Activated CD4-positive, alpha-beta T cell treated with anti-CD3 and anti-CD28 coated beads, Interleukin-2, amount 50 U/mL, for 1 hour (primary cell): Measurements from ENCODE around the gene RNLS.
"Not testable (repeated sequence)": the region's sequence is repeated elsewhere in the genome, so short reads cannot be mapped to it uniquely, and the experiment has no call there.

Experiments
- DNase-seq: peaks from one replicate; pipeline ENCODE4 v3.0.0-alpha.2; 2020

Gene RNLS

DNA sequence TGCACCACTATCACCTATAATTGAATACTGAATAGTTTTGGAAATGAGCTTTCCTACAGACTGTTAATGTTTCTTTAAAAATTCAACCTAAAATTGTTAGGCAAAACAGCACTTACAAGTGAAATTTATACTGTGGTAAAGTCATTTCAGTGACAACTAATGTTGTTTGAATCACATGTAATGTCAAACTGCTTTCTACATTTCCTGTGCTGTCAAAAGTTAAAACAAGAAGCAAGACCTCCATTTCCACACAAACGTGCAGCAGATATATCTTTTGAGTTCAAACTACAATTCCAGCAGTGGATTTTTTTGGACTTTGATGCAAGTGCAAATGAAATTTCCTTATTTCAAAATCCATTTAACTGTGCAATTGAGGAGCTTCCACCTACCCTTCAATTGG lies 199.8 kb downstream of the RNLS start:
- DNase-seq, result no peak

DNA sequence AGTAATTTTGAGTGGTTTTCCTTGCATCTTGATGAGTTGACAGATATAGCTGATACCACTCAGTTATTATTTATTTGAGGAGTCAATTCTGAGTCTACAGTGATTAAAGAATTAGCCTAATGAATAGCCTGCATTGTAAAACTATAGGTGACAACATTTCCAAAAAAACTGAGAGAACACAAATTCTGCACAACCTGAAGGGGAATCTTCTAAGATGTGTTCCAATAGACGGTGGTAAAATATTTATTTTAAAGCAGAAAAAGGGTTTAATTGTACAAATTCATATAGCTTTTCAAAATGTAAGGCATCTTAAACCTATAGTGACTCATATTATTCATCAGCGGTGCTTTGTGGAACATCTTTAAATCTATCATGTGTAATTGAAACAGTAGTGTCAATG lies 200.4 kb downstream of the RNLS start:
- DNase-seq, result no peak

DNA sequence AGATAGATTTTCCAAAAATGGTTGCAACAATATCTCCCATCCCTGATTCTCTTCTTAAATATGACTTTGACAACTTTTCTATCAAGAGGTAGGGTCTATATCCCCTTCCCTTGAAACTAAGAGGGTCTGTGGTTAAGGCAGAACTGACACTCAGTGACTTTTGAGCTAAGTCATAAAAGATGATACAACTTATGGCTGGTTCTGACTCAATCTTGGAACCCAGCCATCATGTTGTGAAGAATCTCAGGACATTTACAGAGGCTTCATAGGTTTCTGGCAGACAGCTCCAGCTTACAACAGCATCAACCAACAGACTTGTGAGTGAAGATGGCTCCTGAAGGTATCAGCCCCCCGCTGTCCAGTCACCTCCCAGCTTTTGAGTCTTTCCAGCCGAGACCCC lies 203.5 kb downstream of the RNLS start:
- no peak for DNase-seq

DNA sequence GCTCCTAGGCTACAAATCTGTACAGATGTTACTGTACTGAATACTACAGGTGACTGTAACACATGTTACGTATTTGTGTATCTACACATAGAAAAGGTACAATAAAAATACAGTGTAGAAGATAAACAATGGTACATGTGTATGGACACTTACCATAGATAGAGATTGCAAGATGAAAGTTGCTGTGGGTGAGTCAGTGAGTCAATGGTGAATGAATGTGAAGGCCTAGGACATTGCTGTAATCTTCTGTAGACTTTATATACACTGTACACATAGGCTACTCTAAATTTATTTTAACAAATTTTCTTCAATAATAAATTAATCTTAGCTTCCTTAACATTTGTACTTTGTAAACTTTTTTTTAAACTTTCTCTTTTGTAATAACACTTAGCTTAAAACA lies 205.6 kb downstream of the RNLS start:
- no peak for DNase-seq

DNA sequence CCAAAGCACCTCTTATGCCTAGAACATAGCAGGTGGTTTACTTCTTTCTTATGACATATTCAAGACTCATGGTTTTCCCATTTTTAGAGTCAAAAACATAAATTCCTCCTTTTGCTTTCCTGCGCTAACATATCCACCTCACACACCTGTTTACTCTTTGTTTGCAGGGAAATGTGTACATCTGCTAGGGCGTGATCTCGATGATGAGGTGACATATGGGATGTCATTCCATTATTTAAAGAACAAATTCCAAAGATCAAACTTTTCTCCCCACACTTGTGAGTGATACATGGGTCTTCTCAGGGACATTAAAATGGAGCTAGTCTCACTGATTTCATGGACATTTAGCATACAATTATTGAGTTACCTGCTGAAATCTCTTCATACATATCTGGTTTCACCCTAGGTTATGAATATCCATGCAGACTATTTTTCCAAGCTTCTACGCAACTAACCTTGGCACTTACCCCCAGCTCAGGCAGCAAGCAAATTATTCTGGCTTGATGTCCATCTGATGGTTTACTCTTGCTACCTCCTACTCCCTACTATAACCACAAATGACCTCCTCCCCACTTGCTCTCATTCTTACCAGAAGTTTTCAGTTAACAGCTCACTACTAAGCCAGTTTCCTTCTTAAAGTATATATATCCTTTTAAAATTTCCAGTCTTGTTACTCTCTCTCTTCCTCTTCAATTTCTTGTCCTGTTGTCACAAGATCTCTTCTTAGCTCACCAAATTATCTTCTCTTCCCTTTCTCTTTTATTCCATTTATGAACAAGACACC lies 208.5 kb downstream of the RNLS start:
- DNase-seq, result no peak

DNA sequence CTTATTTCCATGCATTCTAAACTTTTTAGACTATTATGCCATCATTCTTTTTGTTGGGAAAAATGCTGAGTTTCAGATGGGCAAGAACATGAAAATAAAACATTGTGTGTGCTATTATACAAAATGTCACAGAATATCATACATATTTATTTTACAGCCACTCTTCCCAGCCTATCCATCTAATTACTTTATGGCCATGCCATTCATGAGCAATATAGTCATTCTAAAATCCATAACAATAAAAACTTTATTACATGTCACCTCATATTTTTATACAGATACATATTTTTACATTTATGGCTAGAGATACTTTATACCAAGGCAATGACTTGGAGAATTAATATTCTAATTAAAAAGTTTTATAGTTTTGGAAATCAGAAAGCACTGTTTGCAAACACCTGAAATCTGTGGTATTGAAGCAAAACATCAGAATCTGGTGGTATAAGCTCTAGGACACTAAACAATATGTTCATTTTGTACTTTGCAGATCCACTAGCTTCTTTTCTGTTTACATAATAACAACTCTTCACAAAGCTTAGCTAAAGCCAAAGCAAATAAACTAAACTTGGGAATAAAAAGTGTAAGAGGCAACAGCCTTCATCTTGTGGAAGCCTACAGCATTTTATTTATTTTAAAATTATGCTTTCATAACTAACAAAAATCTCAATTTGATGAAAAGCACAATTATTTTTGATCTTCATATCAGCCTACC lies 210.1 kb downstream of the RNLS start:
- no peak for DNase-seq

DNA sequence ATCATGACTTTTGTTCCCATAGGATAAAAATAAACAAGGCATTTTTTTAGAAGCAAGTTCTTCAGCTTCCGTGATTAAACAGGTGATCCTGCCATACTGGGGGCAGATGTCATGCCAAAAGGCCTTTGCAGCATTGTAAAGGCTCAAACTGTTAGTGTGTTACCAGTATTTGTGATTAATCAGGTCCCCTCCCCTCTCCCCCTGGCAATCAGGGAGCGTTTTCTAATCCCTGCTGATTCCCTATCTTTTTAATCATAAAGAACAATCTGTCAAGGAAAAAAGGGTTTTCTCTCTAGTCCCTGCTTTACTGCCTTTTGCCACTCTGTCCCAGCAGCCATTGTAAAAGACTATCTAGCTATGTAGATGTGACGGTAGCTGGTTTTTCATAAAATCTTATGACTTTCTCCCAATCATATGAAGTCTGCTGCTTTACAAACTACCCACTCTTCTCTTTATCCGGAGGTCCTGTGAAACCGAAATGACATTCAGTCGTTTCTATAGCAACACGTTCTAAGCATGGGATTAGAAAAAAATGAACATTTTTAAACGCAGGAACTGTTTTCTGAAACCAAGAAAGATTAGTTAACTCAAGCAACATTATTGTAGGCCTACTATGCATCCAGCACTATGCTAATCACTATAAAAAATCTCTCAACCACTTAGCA lies 210.9 kb downstream of the RNLS start:
- DNase-seq, result no peak

DNA sequence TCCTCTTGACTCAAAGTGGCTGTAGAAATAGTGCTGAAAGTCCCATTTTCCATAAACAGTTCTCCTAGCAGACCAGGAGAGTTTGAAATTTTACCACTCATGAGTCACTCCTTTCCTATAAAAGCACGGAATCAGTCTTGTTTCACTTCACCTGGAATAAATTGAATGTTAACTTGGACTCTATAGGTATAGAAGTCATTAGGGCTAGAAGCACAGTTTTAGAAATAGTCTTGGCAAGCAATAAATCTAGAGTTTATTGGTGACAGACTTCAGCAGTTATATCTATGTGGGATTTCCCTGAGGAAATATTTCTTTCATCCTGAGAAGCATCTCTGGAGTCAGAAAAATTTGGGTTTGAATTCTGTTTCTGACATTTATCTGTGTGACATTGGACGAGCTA lies 212.4 kb downstream of the RNLS start:
- DNase-seq, result no peak

DNA sequence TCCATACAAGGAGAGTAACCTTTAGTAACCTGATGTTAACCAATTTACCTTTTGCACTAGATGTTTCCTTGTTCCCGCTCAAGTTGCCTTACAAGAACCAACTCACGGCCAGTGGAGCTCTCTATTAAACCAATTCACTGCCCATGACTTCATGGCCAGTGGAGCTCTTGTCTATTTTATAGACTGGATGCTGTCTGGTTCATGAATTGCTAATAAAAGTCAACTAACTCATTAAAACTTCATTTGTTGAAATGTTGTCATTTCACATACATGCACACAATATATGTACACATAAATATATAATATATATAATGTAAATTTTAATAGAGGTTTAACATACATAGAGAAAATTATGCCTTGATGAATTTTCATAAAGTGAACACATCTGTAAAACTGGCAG lies 216.3 kb downstream of the RNLS start:
- DNase-seq, result no peak

DNA sequence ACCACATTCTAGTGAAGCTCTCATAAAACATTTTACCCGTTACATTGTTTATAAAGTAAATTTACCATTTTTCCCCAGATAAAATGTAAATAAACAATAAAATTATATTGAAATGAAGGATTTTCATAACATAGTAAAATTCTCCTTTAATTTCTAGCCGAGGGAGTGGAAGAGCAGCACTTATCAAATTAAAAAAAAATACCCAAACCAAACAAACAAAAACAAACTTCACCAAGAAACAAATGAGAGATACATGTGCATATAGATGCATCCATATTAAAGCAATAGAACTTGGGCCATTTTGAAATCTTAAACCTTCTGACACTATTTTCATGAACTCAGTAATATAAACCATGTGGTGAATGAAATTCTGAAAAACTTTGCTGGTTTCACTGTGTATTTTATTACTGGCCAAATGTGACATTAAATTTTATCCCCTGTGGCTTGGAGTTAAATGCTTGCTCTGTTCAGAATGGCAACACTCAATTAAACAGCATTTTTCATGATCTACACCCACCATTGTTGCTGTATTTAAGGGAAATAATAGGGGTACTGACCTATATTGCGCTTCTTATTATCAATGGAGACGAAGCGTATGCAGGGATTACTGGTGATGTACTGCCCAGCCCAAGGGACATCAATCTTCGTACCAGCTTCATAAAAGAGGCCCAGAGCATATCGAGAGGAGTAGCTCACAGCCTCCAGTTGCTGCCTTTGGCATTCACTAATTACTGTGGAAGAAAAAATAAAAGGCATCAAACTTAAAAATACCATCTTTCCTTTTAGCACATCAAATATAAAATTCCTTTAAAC lies 220.9 kb downstream of the RNLS start:
- DNase-seq, result no peak

DNA sequence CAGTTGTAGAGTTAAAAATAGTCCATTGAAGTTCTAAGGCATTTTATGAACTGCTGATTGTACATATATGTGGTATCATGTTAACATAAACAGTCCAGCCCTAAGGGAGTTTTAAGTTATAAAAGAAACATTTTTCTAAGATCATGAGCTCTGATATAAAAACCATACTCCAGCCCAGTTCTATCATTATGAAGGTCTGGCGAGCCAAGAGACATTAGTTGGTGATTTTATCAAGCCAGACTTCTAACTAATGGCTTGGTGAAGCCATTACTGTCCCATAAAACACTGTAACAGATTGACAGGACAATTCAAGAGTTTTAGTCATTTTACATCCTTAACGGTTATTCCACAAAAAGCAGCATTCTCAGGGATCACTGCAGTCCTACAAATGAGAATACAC lies 221.6 kb downstream of the RNLS start:
- no peak for DNase-seq

DNA sequence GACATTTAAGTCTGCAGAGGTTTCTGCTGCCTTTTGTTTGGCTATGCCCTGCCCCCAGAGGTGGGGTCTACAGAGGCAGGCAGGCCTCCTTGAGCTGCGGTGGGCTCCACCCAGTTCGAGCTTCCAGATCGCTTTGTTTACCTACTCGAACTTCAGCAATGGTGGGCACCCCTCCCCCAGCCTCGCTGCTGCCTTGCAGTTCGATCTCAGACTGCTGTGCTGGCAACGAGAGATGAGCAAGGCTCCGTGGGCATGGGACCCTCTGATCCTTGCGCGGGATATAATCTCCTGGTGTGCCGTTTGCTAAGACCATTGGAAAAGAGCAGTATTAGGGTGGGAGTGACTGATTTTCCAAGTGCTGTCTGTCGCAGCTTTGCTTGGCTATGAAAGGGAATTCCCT lies 227.4 kb downstream of the RNLS start:
- DNase-seq, result not testable (repeated sequence)

DNA sequence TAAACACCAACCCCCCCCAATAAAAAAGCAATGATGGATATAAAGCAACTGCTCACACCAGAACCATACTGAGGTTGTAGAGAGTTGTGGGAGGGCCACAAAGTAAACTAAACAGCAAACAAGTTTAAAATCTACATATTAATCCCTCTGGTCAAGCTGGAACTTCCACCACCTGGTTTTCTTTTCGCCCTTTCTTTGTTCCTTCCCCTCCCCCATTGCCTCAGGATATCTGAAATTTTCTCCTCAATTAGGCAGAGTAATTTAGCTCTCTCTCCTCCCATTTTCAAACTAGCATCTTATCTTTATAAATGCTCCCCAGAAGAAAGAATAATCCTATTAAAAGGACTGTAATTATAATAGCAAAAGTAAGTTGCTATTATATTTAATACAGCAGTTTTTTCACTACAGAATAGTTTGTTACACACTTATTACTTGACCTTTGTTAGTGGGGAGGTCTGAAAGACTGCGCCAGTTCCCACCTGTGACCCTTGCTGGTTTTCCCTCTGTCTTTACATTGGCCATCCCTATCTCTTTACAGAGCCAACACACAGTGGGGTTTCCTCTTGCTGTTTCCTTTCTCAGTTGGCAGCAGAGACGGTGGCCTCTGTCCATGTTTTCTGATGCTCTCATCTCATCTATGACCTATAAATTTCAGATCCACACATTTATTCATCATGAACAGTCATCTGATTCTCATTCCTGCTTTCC lies 235.4 kb downstream of the RNLS start:
- no peak for DNase-seq

DNA sequence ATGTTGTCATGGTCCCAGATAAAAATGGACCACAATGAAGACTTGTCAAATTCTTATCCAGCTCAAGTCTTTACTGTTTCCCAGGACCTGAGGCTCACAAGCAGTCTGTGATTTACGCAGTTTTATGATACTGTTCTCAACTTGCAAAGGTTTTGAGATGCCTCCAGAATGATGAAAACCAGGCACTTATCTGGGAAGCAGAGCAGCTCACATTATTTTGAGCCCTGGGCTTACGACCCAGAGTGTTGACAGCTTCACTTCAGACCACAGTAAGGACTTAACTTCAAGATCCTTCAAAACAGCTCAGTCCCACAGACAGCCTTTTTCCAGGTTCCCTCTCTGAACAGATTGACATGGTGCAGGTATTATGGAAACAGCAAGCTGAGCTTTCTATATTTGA lies 236.1 kb downstream of the RNLS start:
- DNase-seq, result no peak

DNA sequence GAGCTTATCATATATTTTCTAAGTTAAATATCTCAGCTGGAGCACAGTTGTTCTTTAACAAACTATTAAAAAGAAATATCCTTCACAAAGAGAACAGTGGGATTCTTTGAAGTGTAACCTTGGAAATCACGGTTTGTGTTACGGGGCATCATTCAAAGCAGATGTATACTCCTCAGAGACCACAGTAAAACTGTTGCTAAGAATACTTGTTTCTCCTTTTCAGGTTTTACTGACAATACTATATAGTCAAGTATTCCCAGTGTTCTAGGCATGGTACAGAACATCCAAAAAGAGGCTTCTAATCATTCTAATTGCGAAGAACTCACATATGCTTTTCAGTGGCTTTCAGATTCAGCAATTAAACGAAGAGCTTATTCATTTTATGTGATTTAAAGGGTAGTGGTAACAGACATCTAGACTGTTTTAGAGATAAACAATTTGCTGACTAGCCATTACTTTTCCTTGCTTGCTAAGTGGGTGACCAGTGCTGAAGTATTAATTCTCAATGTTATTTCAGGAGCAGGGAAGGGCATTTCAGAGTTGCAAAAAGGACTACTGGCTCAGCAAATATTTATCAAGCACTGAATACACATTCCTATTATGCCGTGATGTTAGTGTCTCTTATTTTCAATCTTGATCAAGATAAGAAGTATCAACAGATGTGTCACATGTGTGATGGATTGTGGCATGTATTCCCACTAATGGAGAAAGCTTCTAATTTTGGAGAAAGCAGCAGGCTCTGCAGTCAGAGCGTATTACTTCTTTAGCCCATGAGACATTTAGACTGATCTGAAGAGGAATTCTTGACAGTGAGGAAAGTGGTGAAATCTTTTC lies 236.8 kb downstream of the RNLS start:
- no peak for DNase-seq

DNA sequence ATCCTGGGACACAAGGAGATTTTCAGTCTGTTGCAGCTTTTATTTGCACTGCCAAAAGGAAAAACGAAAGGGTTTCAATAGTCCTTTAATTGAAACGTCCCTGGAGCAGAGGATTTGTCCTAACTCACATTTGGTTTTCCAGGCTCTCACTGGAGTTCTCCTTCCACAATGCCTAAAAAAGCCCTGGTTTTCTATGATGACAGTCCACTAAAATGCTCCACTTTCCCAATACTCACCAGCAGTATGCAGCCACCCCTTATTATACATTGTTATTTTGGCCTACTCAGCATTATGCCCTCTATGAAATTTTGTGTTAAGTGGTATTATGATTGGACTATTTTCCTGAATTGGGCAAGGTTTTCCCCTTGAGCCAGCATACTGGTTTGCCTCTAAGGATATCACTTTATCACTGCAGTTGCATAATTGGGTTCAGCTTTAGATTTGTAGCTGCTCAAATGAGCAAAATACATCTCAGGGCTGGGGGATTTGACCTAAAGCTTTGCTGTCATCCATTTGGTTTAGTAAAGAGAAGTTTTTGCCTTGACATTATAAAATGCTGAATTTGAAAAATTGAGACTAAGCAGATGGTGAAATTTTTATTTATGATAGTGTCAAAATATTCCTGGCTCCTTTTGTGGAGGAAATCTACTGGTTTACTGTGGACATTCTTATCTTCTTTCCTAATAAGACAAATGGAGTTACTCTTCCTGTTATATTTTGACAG lies 239.2 kb downstream of the RNLS start:
- DNase-seq, result no peak

DNA sequence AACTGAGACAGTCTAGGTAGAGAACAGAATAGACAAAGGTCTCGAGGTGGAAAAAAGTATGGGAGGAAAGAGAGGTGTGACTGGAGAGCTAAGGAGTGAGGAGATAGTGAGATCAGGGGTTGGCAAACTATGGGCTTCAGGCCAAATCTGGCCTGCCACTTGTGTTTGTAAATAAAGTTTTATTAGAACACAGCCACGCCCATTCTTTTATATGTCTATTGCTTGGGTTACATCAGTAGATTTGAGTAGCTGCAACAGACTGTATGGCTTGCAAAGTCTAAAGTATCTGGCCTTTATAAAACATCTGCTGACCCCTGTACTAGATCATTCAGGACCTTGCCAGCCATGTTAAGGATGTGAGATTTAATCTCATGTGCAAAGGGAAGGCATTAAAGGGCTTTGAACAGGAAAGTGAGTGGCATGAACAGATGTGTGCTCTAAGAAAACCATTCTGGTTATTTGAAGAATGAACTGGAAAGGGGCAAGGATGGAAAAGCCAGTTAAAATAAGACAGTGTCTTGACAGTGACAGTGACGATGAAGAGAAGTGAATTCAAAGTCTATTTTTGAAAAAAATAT lies 240.3 kb downstream of the RNLS start:
- no peak for DNase-seq

DNA sequence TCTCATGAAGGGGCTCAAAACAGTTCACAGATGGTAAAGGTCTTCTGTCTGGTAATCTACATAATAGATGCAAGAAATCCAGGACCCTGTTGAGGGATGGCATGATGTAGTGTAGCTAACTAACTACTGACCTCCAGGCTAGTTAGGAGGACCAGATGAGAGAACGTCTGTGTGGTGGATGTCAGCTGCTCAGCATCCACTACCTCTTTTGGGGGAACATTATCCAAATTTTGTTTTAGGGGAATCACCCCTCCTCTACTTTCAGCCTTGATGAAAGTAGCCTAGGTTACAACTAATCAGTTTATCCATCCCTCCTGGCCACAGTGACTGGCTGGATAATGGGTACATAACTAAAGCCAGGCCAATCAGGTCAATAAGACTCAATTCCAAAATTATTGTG lies 246.0 kb downstream of the RNLS start:
- DNase-seq, result no peak

DNA sequence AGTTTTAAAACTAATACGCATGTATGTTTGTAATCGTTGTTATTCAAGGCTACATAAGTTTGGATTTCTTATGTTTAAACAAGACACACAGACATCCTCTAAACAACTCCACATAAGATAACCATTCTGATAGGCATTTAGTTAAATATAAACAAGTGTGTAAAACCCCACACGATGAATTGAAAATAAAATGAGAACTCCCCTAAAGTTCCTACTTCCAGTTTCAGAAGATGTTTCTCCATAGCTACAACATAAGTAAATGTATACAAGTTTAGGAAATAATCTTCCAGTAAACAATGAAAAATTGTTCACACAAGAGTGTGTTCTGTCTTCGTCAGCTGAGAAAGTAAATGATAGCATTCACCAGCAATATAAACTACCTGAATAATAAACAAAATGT lies 246.8 kb downstream of the RNLS start:
- DNase-seq, result no peak

DNA sequence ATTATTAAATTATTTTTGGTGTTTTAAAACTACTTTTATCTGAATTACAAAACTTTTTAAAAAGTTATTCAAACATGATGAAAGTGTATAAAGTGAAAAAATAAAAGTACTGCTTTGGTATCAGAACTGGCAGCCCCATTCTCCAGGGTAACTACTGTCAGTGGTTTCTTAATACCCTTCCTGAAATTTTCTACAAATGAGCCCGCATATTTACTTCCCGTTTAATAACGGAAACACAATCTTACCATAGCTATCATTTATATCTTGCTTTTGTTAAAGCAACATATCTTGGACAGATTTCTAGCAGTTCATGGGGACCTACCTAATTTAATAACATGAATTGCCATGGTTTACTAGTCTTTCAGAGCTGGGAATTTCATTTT lies 249.9 kb downstream of the RNLS start:
- no peak for DNase-seq
